Activated CD8-positive, alpha-beta memory T cell treated with anti-CD3 and anti-CD28 coated beads, Interleukin-2, amount 50 U/mL, for 24 hours (primary cell): ENCODE data around the gene METAP1D.
"Not testable (repeated sequence)": the region's sequence is repeated elsewhere in the genome, so short reads cannot be mapped to it uniquely, and the experiment has no call there.

Source experiments
- DNase-seq: peaks from one replicate; pipeline ENCODE4 v3.0.0-alpha.2; 2020; ENCODE audit errors: extremely low read depth

METAP1D gene

GRCh38 chr2:171999604-172000469 lies at the start of gene METAP1D:
METAP1D (plus strand) TSS chr2:171999953; CDS start chr2:171999970, 17 bp downstream.
- peak; percentile 66 for DNase-seq

DNA sequence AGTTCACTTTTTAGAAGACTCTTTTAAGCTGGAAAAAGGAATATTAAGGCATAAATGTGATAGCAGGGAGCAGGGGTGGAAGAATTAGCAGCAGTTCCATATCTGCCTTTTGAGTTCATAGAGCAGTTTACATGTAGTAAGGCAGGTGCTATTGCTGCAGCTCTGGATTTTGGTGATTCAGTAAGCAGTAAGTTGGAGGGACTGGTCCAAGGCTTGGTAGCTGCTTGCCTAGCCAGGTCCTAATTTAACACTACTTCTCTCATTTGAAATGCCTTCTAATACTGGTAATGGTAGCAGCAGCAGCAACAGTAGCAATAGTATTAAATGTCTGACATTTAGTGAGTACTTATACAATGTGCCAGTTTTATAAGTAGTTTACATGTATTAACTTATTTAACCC lies 47.5 kb upstream of the METAP1D start:
- DNase-seq: no peak

GRCh38 chr2:171952748-171953147 lies 47.0 kb upstream of the METAP1D start:
- no peak for DNase-seq

DNA sequence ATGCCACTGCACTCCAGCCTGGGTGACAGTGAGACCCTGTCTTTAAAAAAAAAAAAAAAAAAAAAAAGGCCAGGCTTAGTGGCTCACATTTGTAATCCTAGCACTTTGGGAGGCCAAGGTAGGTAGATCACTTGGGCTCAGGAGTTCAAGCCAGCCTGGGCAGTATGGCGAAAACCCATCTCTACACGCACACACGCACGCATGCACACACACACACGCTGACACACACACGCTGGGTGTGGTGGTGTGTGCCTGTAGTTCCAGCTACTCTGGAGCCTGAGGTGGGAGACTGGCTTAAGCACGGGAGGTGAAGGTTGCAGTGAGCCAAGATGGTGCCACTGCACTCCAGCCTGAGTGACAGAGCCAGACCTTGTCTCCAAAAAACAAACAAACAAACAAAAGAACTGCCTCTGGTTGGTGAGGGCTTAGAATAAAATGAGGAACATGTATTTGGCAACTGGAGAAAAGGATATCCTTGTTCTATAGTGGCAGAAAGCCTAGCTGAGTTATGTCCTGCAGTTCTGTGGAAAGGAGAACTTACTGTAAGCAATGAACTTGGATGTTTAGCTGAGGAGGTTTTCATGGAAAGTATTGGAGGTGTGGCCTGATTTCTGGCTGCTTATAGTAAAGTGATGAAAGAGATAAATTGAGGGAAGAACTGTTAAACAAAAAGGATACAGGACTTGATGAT lies 43.5 kb upstream of the METAP1D start:
- DNase-seq: no peak

- DNase-seq: no peak
Observed at GRCh38 chr2:171957061-171957460, 42.7 kb upstream of the METAP1D start.

DNA sequence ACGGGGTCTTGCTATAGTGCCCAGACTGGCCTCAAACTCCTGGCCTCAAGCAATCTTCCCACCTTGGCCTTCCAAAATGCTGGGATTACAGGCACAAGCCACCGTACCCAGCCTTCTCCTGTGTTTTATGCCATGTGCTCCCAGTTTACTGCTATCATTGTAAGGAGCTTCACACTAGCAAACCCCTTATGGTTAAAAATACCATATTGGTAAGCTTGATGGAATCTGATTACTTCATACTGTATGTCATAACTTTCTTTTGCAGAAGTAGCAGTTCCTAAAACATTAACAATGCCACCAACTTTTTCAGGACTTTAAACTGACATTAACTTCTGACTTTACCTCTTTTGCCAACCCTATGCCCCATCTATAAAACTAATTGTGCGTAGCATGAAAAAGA lies 41.3 kb upstream of the METAP1D start:
- no peak for DNase-seq

GRCh38 chr2:171959998-171960397 lies 39.8 kb upstream of the METAP1D start:
- no peak for DNase-seq

GRCh38 chr2:171960570-171960969 lies 39.2 kb upstream of the METAP1D start:
- no peak for DNase-seq

DNA sequence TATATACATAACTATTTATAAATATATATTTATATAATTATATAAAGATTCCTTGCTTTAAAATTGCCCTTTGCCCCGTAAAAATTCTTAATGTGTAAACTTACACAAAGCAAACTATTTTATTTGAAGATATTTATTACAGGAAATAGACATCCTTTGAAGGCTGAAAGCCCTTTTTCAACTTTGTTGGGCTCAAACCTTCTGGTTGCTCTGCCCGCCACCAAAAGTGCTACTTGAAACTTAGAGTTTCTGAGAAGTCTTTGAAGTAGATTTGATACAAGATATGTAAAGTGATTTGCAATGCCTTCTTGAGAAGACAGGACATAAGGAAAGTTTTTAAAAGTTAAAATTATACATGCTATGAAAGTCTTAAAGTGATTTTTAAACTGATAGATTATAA lies 36.6 kb upstream of the METAP1D start:
- no peak for DNase-seq

- DNase-seq: no peak
Observed at GRCh38 chr2:171964308-171964707, 35.4 kb upstream of the METAP1D start.

- no peak for DNase-seq
Observed at GRCh38 chr2:171965238-171965637, 34.5 kb upstream of the METAP1D start.

GRCh38 chr2:171965661-171966060 lies 34.1 kb upstream of the METAP1D start:
- no peak for DNase-seq

GRCh38 chr2:171966235-171966634 lies 33.5 kb upstream of the METAP1D start:
- DNase-seq: no peak

DNA sequence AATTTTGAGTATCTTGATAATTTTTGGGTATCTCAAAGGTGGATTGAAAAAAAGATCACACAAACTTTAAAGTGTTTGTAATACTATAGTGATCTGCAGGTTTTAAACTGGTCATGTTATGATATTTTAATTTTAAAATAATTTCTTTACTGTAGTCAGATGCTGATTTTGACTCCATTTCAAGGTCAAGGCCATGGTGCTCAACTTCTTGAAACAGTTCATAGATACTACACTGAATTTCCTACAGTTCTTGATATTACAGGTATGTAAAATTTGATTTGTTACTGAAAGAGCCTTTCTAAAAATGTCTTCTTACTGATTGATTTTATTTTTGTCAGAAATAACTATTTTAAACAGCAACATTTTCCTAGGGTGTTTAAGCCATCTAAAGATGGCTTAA lies 33.1 kb upstream of the METAP1D start:
- no peak for DNase-seq

GRCh38 chr2:171968509-171968908 lies 31.2 kb upstream of the METAP1D start:
- DNase-seq: no peak

DNA sequence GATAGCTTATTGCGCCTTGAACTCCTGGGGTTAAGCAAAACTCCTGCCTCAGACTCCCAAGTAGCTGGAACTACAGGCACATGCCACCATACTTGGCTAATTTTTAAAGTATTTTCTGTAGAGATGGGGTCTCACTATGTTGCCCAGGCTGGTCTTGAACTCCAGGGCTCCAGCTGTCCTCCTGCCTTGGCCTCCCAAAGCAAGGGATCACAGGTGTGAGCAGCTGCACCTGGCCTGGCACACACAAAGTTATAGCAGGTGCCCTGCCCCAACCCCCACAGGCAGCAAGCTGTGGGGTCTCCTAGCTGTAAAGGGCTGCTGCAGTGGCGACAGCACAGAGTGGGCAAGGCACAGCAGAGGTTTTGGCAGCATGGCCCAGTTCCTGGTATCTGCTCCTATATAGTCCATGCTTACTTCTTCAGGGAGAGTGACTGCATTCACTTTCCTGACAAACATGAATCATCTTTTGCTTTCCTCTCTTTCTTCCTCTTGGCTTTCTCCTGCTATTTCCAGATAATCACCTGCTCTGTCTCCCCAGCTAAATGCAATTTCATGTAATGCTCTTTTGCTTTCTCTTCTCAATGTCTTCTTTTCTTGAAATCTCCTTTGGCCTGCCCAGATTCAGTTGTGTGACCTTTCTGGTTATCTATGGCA lies 27.3 kb upstream of the METAP1D start:
- no peak for DNase-seq

DNA sequence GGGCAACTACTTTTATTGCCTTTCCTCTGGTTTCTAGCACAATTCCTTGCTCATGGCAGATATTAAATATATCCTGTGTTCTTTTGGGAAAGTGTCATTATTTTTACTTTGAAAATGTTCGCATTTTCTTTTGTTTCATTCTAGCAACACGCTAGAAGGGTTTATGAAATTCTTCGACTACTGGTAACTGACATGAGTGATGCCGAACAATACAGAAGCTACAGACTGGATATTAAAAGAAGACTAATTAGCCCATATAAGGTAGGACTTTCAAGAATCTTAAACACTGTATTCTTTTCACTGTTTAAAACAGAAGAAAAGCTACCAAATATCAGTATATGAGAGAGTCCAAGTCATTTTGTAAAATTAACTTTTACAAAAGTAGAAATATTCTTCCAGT lies 20.6 kb upstream of the METAP1D start:
- DNase-seq: no peak

- DNase-seq: not testable (repeated sequence)
Observed at GRCh38 chr2:171983924-171984323, 15.8 kb upstream of the METAP1D start.

DNA sequence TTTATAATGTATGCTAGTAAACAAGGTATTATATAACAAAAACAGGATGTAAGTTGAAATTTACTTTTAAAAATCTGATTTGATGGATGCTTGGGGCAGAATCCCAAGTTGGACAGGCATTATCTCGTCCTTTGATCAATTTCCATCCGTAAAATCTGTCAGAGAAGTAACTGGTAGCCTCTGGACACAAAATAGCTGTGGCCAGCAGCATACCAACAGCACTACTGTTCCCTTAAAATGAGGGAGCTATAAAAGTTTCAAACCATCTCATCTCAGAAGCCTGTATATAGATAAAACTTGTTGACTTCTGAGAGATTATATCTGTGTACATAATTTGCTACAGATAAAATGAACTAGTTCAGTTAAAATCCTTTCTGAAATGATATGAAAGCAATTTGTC lies 14.7 kb upstream of the METAP1D start:
- DNase-seq: no peak

- no peak for DNase-seq
Observed at GRCh38 chr2:171986778-171987177, 13.0 kb upstream of the METAP1D start.

GRCh38 chr2:171991027-171991426 lies 8.7 kb upstream of the METAP1D start:
- DNase-seq: no peak

DNA sequence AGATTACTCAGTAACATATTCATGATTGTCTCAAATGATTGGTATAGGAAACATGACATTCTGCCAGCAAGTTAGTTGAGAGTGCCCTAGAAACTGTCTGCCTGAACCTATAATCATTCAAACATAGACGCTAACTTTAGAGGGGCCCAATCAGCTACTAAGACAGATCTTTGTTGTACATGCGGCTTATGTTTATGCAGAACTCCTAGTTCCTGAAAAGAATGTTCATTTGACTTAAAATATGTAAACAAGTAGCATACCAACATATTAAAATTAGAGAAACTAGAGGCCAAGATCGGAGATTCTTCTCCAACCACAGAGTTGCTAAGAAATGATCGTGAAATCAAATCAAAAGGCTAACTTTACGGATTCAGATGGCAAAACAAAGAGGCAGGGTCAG lies 4.2 kb upstream of the METAP1D start:
- no peak for DNase-seq

DNA sequence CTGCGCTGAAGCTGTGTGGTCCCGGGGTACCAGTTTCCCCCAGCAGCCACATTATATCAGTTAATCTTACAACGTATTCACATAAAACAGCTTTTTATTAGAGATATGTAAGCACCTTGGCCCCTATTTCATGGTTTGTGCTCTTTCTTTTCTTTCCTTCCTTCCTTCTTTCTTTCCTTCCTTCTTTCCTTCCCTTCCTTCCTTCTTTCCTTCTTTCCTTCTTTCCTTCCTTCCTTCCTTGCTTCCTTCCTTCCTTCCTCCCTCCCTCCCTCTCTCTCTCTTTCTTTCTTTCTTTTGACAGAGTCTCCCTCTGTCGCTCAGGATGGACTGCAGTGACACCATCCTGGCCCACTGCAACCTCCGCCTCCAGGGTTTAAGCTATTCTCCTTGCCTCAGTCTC lies 3.7 kb upstream of the METAP1D start:
- DNase-seq: no peak
